MCF 10A (cell line): Measurements from ENCODE around the gene ZNF618. TPM values are rescaled to one million over a fixed set of nuclear protein-coding genes. Genes with fewer than 3 reads are reported as not detected.

Source experiments
- BruUV-seq: library from RNA; stranded (reverse); fragments of 400-500 nt; replicated peaks from 2 replicates; lab custom pipeline; 2021; lab: Mats Ljungman, UMichigan
- CTCF ChIA-PET: fragments of 300-600 bp; sonication (Branson Sonifier 250); formaldehyde crosslinking; extraction: SDS; loops from one replicate; lab custom pipeline; 2021; ENCODE audit warnings: antibody characterized with exemption, inconsistent platforms; lab: Yijun Ruan, JAX
- POLR2A ChIA-PET: fragments of 300-600, 350-650 bp; sonication (Branson Sonifier 250); formaldehyde crosslinking; extraction: SDS; loops from one replicate; lab custom pipeline; 2020; ENCODE audit warnings: antibody characterized with exemption, inconsistent platforms; lab: Yijun Ruan, JAX
- DNase-seq: peaks from one replicate; pipeline ENCODE4 v3.0.0-alpha.2; 2018; ENCODE audit not compliant: unreplicated experiment
- H3K27ac Mint-ChIP-seq: one replicate; pipeline ENCODE4 v1.8.0; 2022; ENCODE audit warnings: mild to moderate bottlenecking, low read depth, mixed read lengths; ENCODE audit not compliant: unreplicated experiment
- H3K27me3 Mint-ChIP-seq: one replicate; pipeline ENCODE4 v1.8.0; 2022; ENCODE audit warnings: mixed read lengths; ENCODE audit not compliant: insufficient read depth, unreplicated experiment
- H3K36me3 Mint-ChIP-seq: one replicate; pipeline ENCODE4 v1.8.0; 2022; ENCODE audit warnings: mild to moderate bottlenecking, moderate library complexity, mixed read lengths; ENCODE audit not compliant: insufficient read depth, unreplicated experiment
- H3K4me1 Mint-ChIP-seq: one replicate; pipeline ENCODE4 v1.8.0; 2022; ENCODE audit warnings: mixed read lengths; ENCODE audit not compliant: insufficient read depth, unreplicated experiment
- H3K4me3 Mint-ChIP-seq: one replicate; pipeline ENCODE4 v1.8.0; 2022; ENCODE audit warnings: mild to moderate bottlenecking, moderate library complexity, mixed read lengths; ENCODE audit not compliant: unreplicated experiment
- H3K9me3 Mint-ChIP-seq: one replicate; pipeline ENCODE4 v1.8.0; 2022; ENCODE audit warnings: mixed read lengths; ENCODE audit not compliant: unreplicated experiment
- intact Hi-C: fragments of 100-400 bp; cut with micrococcal nuclease; formaldehyde crosslinking; loops from 2 replicates; pipeline ENCODE4 v1.14.1; 2022
- total RNA-seq: library from RNA; stranded (reverse); gene quantifications from 2 replicates; pipeline ENCODE4 v1.2.3, GENCODE V29; 2022
- TF ChIP-seq, protein P1 (sequence below): fragments of 200-600 bp; IDR thresholded peaks from one replicate; pipeline ENCODE4 v1.8.0; 2022; ENCODE audit warnings: antibody characterized with exemption, mild to moderate bottlenecking; ENCODE audit not compliant: unreplicated experiment

ZNF618 gene
- total RNA-seq, 1 experiment from 2014 or later = 4.8 TPM

DNA sequence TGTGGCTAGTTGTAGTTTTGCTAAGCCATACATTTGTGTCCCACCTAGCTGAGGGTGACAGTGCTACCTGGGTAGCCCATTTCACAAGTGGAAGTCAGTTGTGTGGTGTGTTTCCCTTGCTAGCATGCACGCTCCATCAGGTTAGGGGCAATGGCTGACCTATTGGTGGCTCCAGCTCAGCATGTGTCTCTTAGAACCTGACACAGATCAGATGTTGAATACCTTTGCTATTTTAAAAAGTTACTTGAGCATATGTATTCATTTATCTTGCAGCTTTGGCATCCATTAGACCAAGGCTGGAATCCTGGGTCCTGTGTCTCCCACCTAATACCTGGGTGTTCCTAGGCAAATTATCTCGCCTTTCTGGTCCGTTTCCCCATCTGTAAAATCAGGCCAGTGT, 44.8 kb downstream of the ZNF618 start:
- intact Hi-C loops = no loop called here
- Mint-ChIP-seq H3K36me3 (peaks cover 12% of the 10 kb centered on the region), H3K27ac (no peak overlapping the region), H3K4me3 (no peak overlapping the region), H3K4me1 (no peaks in the 10 kb centered on the region), H3K27me3 (no peaks in the 10 kb centered on the region), H3K9me3 (peaks cover 27% of the 10 kb centered on the region)
- BruUV-seq = no TSS peak
- DNase-seq = no peak
- ChIA-PET POLR2A (no interaction called here), CTCF (interaction anchor here (0.5 kb wide), 1 partner anchor 41 kb away, joined by 3 read pairs; no protein-coding TSS in a partner anchor)
- TF ChIP-seq, protein P1, sequence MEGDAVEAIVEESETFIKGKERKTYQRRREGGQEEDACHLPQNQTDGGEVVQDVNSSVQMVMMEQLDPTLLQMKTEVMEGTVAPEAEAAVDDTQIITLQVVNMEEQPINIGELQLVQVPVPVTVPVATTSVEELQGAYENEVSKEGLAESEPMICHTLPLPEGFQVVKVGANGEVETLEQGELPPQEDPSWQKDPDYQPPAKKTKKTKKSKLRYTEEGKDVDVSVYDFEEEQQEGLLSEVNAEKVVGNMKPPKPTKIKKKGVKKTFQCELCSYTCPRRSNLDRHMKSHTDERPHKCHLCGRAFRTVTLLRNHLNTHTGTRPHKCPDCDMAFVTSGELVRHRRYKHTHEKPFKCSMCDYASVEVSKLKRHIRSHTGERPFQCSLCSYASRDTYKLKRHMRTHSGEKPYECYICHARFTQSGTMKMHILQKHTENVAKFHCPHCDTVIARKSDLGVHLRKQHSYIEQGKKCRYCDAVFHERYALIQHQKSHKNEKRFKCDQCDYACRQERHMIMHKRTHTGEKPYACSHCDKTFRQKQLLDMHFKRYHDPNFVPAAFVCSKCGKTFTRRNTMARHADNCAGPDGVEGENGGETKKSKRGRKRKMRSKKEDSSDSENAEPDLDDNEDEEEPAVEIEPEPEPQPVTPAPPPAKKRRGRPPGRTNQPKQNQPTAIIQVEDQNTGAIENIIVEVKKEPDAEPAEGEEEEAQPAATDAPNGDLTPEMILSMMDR = no peak

DNA sequence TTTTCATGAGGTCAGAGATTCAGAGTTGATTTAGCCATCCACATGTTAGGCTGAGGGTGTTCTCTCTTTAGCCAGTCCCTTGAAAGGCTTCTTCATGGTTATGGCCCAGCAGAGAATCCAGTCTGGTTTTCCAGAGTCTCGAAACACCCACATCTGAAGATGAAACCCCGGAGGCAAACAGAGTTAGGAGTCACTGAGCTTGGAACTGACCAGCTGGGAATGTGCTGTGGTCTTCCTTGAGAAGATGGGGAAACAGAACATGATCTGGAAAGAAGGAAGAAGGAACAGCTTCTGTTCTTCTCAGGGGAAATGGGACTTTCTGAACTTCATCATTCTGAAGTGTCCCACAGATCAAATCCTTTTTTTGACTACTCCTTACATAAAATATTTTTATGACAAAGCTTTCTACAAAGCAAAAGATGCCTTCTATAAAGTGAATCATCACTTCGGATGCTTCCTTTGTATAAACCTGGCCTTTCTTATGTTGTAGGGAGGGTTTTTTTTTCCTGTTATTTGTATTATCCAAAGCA, 45.4 kb downstream of the ZNF618 start:
- Mint-ChIP-seq H3K27me3 (no peaks in the 10 kb centered on the region), H3K27ac (no peak overlapping the region), H3K4me3 (no peak overlapping the region), H3K36me3 (peaks cover 12% of the 10 kb centered on the region), H3K4me1 (no peaks in the 10 kb centered on the region), H3K9me3 (peaks cover 32% of the 10 kb centered on the region)
- BruUV-seq = no TSS peak
- no peak for DNase-seq
- intact Hi-C loops = no loop called here
- TF ChIP-seq, protein P1 = no peak
- POLR2A ChIA-PET = no interaction called here
- CTCF ChIA-PET = no interaction called here

DNA sequence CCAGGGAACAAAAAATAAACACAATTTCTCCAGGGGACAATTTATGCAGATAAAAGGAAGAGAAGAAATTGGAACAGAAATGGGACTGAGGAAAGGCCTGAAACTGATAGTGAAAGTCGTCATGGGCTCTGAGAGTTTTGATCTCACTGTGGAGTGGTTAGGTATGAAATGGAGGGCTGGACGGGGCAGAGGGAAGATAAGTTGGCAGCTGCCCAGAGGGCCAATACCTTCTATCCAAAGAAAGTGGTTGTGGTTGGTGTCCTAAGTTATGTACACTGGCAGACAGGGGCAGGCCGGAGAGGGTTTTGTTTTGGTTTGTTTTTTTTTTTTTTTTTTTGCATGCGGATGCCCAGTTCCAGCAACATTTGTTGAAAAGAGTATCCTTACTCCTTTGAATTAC, 46.1 kb downstream of the ZNF618 start:
- Mint-ChIP-seq H3K9me3 (peaks cover 36% of the 10 kb centered on the region), H3K27ac (no peak overlapping the region), H3K4me1 (no peaks in the 10 kb centered on the region), H3K4me3 (no peak overlapping the region), H3K27me3 (no peaks in the 10 kb centered on the region), H3K36me3 (peaks cover 12% of the 10 kb centered on the region)
- intact Hi-C loops = no loop called here
- CTCF ChIA-PET = no interaction called here
- no peak for DNase-seq
- TF ChIP-seq, protein P1 = no peak
- POLR2A ChIA-PET = no interaction called here
- BruUV-seq = no TSS peak

DNA sequence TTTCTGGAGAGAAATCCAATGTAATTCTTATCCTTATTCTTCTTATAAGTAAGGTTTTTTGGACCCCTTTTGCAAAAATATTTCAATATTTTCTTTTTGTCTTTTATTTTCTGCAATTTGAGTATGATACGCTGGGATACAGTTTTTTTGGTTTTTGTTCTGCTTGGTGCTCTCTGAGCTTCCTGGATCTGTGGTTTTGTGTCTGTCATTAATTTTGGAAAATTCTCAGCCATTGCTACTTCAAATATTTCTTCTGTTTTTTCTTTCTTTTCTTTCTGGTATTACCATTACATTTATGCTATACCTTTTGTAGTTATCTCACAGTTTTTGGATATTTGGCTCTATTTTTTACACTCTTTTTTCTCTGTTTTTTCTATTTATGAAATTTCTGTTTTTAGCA, 50.1 kb downstream of the ZNF618 start:
- ChIA-PET CTCF (interaction anchor here (0.6 to 0.7 kb wide), 2 partner anchors 70 to 200 kb away, joined by 3 to 4 read pairs; no protein-coding TSS in a partner anchor), POLR2A (interaction anchor here (1.5 kb wide), 1 partner anchor 16 kb away, joined by 6 read pairs; no protein-coding TSS in a partner anchor)
- DNase-seq = no peak
- TF ChIP-seq, protein P1 = no peak
- Mint-ChIP-seq H3K4me1 (no peaks in the 10 kb centered on the region), H3K27ac (no peak overlapping the region), H3K9me3 (peaks cover 45% of the 10 kb centered on the region), H3K27me3 (no peaks in the 10 kb centered on the region), H3K36me3 (peaks cover 7% of the 10 kb centered on the region), H3K4me3 (no peak overlapping the region)
- intact Hi-C loops = no loop called here
- BruUV-seq = no TSS peak
